GM18870 (cell line): Measurements from ENCODE around the gene ZNF195.
"Not testable (repeated sequence)": the region's sequence is repeated elsewhere in the genome, so short reads cannot be mapped to it uniquely, and the experiment has no call there.

Source experiments
- ATAC-seq: cut with Tn5 transposase; IDR thresholded peaks from one replicate; pipeline ENCODE4 v1.9.1; 2021; ENCODE audit warnings: moderate library complexity; ENCODE audit not compliant: unreplicated experiment

Gene ZNF195

DNA sequence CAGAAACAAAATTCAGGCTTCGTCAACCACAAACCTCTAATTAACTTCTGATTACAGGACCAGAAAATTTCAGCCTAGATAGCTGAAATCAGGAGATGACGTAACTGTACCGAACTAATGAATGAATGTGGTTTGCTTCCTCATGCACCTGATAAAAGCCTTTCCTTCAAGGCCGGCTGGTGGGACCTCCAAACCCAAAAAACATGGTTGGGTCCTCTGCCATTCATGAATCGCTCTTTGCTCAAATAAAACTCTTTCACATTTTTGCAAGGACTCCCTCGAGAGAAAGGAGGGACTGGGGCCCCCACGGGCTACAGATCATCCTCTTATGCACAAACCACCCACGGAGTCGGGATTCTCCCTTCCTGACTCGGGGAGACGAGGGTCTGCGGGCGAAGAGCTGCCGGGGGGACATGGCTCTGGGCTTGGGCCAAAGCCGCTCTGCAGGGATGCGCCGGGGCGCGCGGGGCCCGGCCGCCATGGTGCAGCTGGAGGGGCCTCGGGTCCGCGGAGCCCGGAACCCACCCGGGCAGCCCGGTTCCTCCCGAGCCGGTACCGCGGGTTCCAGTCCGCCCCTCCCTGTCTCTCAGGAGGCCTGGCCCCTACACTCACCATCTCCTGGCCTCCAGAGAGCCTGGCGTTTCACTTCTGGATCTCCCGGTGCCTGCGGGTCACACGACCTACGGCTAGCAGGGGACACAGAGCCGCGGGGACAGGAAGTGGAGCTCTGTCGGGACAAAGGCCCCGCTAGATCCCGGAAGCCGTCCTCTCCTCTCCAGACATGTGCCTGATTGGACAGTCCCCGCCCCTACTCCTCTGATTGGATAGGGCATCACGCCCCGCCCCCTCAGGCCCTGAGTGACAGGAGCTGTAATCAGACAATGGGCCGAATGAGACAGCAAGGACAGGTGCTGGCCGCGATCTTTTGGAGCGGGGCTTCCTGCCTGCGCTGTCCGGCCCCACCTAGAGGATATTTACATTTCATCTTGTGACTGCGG lies at the start of gene ZNF195:
Gene ZNF195 (minus strand): TSS at position 721 of the 998 bp plus-strand sequence. CDS start 106 bp downstream, at position 615.
- ATAC-seq = peak; percentile 98

DNA sequence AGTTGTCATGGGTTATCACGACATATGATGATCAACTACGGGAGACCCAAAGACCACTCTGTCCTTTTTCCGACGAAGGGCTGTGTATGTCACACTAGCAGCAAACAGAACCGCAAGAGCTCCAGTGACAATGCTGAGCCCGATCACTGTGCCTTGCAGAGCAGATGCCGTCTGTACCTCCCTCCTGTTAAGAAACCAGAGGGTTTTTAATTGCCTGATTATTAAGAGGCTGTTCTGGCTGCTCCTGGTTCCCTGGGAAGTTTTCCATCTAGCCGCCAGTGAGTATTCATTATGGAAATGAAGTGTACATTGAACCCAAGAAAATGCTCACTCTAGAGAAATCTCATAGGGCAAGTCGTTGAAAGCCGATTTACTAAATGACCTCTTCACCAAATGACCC lies 49.1 kb upstream of the ZNF195 start:
- ATAC-seq = not testable (repeated sequence)

GRCh38 chr11:3426541-3426940 lies 47.6 kb upstream of the ZNF195 start:
- not testable (repeated sequence) for ATAC-seq

DNA sequence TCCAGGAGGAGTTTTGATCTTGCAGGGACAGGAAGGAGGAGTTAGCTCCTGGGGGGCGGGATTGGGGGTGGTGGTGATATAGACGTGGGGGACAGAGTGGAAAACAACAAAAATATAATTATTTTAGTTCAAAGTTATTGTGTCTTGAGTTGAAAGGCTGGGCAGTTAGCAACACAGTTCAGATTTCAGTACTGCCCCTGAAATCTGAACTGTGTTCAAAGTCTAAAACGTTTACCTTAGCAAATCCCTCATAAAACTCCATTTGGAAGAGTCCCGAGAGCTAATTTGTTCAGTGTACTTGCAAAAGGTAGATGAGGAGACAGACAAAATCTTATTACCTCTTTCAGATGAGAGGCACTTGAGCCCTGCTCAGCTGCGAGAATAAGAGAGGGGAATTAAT lies 45.0 kb upstream of the ZNF195 start:
- not testable (repeated sequence) for ATAC-seq

GRCh38 chr11:3423138-3423731 lies 44.3 kb upstream of the ZNF195 start:
- ATAC-seq = peak; percentile 7

DNA sequence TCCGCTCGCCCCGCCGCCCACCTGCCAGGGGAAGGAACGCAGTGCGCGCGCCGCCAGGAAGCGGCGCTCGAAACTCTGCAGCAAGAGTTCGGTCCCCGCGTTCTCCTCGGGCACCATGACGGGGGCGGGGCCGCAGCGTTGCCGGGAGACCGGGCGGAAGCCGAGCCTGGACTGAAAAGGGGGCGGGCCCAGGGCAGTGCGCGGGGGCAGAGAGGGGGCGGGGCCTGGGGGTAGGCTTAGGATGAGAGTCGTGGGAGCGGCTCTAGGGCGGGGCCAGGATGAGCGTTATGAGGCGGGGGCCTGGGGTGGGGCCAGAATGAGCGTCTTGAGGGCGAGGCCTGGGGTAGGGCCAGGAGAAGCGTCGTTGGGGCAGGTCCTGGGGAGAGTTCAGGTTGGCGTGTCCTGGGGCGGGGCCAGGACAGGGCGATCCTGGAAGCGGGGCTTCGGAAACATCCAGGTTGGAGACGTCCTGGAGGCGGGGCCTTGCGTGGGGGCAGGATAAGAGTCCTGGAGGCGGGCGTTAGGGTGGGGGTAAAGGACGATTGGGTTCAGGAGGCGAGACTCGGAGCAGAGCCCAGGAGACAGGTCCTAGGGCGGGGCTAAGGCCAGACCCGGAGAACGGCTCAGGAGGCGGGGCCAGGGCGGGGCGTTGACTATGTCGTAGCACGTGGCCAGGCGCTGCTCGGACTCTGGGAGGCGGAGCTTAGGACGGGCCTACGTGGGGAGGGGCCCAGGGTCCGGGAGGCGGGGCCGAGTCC lies 43.6 kb upstream of the ZNF195 start:
- peak; percentile 48 for ATAC-seq

DNA sequence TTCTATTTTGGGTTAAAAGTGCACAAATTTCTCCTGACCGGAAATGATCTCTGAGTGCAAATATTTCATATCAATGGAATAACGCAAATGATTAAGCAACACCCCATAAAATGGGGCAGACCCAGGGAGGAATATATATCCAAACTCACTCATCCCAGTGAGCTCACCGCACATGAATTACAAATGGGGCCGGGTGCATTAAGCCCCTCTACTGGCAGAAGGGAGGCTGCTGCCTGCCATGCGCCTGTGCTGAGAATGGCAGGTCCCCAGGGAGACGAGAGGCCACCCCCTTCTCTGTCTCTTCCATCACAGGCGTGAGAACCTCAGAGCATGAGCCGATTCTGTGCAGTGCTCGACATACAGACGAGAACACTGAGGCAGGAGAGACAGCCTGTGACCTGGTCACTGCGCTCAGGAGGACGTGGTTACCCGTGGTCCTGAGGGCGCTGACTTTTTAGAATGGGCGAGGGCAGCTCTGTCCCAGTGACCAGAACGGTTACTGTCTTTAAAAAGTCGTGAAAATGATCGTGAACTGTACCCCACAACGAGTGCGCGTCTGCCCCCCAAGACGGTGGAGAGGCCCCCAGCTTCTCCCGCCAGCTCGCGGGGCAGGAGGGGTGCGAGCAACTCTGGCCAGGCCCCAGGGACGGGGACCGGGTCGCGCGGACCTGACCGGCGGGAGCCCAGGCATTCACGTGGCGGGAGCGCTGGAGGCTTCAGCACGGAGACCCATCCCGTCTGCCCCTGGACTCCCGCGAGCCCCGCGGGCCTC lies 42.8 kb upstream of the ZNF195 start:
- ATAC-seq = not testable (repeated sequence)

GRCh38 chr11:3420281-3421042 lies 41.5 kb upstream of the ZNF195 start:
- not testable (repeated sequence) for ATAC-seq

DNA sequence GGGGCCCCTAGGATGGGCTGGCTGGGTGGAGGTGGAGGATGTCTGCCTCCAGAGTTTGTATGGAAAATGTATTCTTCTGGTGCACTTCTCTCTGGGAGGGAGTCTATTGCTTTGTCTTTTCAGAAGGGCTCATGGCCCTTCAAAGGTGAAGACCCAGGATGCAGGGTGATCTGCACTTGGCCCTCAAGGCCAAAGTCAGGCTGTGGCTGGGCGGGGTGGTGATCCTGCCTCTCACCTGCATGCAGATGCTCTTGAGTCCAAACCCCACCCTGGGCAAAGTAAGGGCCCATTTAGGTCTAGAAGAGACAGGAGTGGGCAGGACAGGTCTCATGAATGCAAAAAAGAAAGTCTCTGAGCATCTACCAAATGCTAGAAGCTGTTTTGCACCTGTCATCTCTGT lies 40.5 kb upstream of the ZNF195 start:
- ATAC-seq = not testable (repeated sequence)

DNA sequence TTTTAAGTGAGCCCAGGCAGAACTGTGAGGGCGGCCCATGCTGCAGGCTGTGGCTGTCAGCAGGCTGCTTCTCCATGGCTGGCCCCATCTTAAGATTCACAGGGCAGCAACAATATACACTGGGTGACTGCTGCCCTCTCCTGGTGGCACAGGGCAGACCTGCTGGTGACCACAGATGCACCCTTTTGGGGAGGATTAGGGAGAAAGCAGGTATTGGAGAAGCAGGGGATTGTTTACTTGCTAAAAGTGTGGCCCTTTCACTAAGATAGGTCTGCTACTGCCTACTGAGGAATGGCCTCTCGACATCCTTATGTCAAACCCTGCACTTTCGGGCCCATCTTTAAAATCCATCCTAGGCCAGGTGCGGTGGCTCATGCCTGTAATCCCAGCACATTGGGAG lies 38.1 kb upstream of the ZNF195 start:
- ATAC-seq = not testable (repeated sequence)

- not testable (repeated sequence) for ATAC-seq
Measured at GRCh38 chr11:3415301-3415700, 36.4 kb upstream of the ZNF195 start.

- not testable (repeated sequence) for ATAC-seq
Measured at GRCh38 chr11:3413666-3414065, 34.7 kb upstream of the ZNF195 start.

- no peak for ATAC-seq
Measured at GRCh38 chr11:3412837-3413236, 33.9 kb upstream of the ZNF195 start.

DNA sequence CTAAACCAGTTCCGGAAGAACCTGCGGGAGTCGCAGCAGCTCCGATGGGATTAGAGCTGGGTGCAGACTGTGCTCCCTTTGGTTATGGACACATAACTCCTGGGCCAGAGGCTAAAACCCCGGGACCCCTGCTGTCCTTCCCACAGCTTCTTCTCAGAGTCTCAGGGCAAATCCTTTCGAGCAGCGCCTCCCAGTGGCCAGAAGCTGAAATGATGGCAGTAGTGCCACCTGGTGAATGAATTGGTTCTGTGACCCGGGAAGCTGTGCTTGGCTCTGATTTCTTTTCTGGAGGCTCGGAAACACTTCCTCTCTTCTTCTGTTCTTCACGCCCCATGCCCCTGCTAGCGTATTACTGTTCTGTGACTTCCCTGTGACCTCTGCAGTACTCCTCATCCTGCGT lies 29.8 kb upstream of the ZNF195 start:
- not testable (repeated sequence) for ATAC-seq

GRCh38 chr11:3408058-3408605 lies 29.2 kb upstream of the ZNF195 start:
- not testable (repeated sequence) for ATAC-seq

DNA sequence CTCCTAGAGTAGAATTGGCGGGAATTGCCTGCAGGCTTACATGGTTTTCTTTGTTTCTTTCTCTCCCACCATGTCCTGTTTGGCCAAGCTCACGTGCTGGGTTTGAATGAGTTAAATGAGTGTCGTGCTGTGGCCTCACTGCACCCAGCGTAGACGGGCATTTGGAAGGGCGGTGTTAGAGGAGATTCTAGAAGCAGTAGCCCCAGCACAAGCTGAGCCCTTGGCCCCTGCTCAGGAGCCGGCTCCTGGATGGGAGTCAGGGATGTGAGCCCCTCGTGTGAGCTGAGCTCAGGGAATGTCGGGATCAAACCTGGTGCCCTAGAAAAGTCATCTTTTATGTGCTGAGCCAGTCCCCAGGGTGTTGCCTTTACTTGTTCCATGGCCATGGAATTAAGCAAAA lies 28.0 kb upstream of the ZNF195 start:
- ATAC-seq = not testable (repeated sequence)

GRCh38 chr11:3406223-3406875 lies 27.4 kb upstream of the ZNF195 start:
- not testable (repeated sequence) for ATAC-seq

DNA sequence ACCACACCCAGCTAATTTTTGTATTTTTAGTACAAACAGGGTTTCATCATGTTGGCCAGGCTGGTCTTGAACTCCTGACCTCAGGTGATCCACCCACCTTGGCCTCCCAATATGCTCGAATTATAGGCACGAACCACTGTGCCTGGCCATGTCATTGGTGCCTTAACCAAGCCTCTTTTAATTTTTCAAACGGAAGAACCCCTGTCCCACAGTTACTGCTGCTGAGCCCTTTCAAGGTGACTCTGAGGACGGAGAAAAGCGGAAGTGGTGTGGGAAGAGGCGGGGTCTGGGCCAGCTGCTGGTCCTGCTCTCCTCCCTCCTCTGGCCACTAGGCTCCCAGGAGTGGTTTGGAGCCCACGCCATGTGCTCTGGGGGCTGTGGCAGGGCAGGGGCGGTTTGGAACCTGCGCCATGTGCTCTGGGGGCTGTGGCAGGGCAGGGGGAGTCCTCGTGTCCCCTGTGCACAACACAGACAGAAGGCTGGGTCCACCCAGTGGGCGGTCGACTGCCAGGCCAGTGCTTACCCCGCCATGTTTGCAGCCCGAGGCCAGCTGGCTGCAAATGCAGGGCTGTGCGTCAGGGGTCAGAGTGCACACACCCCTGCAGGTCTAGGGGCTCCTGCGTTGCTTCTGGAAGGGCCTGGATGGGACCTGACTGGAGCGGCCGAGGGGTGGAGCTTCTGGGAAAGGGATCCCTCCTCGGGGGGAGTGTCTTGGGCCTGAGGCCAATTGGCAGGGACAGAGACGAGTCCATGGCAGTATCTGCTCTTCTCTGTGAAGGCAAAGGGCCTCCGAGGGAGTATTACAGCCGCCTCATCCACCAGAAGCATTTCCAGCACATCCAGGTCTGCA lies 25.4 kb upstream of the ZNF195 start:
- ATAC-seq = not testable (repeated sequence)
